Activated T-cell treated with anti-CD3 and anti-CD28 coated beads, Interleukin-2, amount 50 U/mL, for 72 hours (primary cell): ENCODE results near the gene GPR37L1. TPM values are rescaled to one million over a fixed set of nuclear protein-coding genes. Genes with fewer than 3 reads are reported as not detected.

Experiments used
- ATAC-seq, 2 donors: fragments of 150-1000 bp; cut with Tn5 transposase; replicated peaks in 1 of 2; 2 replicates each; pipeline ENCODE4 v1.10.0; 2021; ENCODE audit warnings: moderate library complexity in 2 of 2, mild to moderate bottlenecking in 1 of 2
- DNase-seq, 2 donors: peaks; one replicate each; pipeline ENCODE4 v3.0.0; 2021 to 2022; ENCODE audit warnings: mixed read lengths in 1 of 2
- H3K27ac Mint-ChIP-seq: one replicate; pipeline ENCODE4 v1.8.0; 2022; ENCODE audit warnings: mild to moderate bottlenecking, moderate library complexity, mixed read lengths
- H3K27me3 Mint-ChIP-seq: one replicate; pipeline ENCODE4 v1.8.0; 2022; ENCODE audit warnings: low read depth, mixed read lengths
- H3K36me3 Mint-ChIP-seq, 2 donors: one replicate each; pipeline ENCODE4 v1.8.0; 2022; ENCODE audit warnings: mixed read lengths in 2 of 2, mild to moderate bottlenecking in 1 of 2; ENCODE audit not compliant: insufficient read depth in 2 of 2
- H3K4me1 Mint-ChIP-seq: one replicate; pipeline ENCODE4 v1.8.0; 2022; ENCODE audit warnings: low read depth, mixed read lengths
- H3K4me3 Mint-ChIP-seq, 2 donors: one replicate each; pipeline ENCODE4 v1.8.0; 2022; ENCODE audit warnings: mild to moderate bottlenecking in 2 of 2, mixed read lengths in 2 of 2, moderate library complexity in 2 of 2
- H3K9me3 Mint-ChIP-seq, 2 donors: one replicate each; pipeline ENCODE4 v1.8.0; 2022; ENCODE audit warnings: mixed read lengths in 2 of 2
- total RNA-seq, 2 donors: library from RNA; stranded (reverse); gene quantifications; one replicate each; pipeline ENCODE4 v1.2.3, GENCODE V29; 2022

GPR37L1 gene
- total RNA-seq, 2 donors from 2014 or later = not detected

DNA sequence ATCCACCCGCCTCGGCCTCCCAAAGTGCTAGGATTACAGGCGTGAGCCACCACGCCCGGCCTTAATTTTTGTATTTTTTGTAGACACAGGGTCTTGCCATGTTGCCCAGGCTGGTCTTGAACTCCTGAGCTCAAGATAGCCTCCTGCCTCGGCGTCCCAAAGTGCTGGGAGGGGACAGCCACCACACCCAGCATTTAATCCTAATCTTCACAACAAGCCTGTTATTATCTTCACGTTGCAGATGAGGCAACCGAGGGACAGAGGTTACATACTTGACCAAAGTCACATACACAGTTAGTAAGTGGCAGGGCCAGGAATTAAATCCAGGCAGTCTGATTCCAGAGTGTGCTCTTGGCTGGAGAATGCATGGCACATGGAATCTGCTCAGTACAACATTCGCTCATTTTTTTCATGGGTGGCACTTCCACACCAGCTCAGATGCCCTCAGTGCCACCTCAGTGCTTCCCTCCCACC is 4.8 kb upstream of the GPR37L1 start:
- H3K27me3 Mint-ChIP-seq = no peaks in the 10 kb centered on the region
- H3K9me3 Mint-ChIP-seq = no peaks in the 10 kb centered on the region

DNA sequence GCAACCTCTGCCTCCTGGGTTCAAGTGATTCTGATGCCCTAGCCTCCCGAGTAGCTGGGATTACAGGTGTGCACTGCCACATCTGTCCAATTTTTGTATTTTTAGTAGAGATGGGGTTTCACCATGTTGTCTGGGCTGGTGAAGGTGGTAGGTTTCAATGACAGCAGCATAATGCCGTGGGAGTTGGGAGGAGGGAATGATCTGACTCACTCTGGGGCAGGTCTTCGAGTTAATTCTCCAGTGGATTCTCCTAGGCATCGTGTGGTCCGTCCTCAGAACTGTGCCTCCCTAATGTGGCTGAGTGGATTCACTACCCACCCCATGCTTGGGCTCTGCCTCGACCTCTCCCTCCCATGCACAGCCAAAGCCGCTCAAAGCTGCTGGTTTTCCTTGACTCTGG is 1.7 kb upstream of the GPR37L1 start:
- Mint-ChIP-seq H3K36me3 (no peaks in the 10 kb centered on the region), H3K4me1 (peaks cover 4% of the 10 kb centered on the region), H3K4me3 (no peak overlapping the region), H3K27me3 (peaks cover 6% of the 10 kb centered on the region), H3K27ac (no peak overlapping the region), H3K9me3 (no peaks in the 10 kb centered on the region)
- no peak for DNase-seq
- ATAC-seq = no peak

More for the DNA sequence above, 4.8 kb upstream of the GPR37L1 start:
- no peak for ATAC-seq
- Mint-ChIP-seq H3K4me1 (peaks cover 11% of the 10 kb centered on the region), H3K4me3 (no peak overlapping the region), H3K27ac (no peak overlapping the region), H3K36me3 (no peaks in the 10 kb centered on the region)
- no peak for DNase-seq

DNA sequence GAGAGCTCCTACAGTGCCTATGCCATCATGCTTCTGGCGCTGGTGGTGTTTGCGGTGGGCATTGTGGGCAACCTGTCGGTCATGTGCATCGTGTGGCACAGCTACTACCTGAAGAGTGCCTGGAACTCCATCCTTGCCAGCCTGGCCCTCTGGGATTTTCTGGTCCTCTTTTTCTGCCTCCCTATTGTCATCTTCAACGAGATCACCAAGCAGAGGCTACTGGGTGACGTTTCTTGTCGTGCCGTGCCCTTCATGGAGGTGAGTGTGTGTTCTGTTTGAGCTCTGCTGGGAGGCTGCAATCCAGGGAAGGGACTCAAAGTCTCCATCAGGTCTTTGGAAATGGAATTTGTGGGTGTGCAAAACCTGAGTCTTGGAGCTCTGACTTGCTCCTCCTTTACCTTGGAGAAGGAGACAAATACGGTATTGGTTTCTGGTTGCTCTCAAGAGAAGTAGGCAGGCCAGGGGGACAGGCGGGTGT is 658 bp downstream of the GPR37L1 start:
- Mint-ChIP-seq H3K27ac (no peak overlapping the region), H3K4me3 (no peak overlapping the region)

DNA sequence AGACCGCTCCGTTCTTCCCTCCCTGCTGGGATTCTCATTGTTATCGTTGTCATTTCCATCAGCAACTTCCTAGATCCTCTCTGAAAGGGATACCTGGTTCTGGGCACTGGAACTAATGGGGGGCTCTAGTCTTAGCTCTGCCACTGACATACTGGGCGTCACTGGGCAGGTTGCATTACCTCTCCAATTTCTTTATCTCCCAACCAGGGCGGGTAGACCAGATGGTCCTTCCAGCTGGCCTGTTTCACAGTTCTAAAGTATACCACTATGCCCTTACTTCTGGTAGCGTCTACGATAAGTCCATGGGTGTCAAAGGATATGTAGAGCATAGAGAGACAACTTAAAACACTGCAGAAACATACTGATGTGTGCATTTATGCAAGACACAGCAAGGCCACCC is 1.4 kb downstream of the GPR37L1 start:
- ATAC-seq (no peak), DNase-seq (no peak)
- Mint-ChIP-seq H3K4me1 (peaks cover 4% of the 10 kb centered on the region), H3K27ac (no peak overlapping the region), H3K36me3 (no peaks in the 10 kb centered on the region), H3K9me3 (no peaks in the 10 kb centered on the region), H3K4me3 (no peak overlapping the region), H3K27me3 (peaks cover 20% of the 10 kb centered on the region)

More for the DNA sequence above, 658 bp downstream of the GPR37L1 start:
- peaks cover 4% of the 10 kb centered on the region for H3K4me1 Mint-ChIP-seq
- peaks cover 20% of the 10 kb centered on the region for H3K27me3 Mint-ChIP-seq
- DNase-seq (no peak), ATAC-seq (no peak)
- H3K9me3 Mint-ChIP-seq = no peaks in the 10 kb centered on the region
- H3K36me3 Mint-ChIP-seq = no peaks in the 10 kb centered on the region

DNA sequence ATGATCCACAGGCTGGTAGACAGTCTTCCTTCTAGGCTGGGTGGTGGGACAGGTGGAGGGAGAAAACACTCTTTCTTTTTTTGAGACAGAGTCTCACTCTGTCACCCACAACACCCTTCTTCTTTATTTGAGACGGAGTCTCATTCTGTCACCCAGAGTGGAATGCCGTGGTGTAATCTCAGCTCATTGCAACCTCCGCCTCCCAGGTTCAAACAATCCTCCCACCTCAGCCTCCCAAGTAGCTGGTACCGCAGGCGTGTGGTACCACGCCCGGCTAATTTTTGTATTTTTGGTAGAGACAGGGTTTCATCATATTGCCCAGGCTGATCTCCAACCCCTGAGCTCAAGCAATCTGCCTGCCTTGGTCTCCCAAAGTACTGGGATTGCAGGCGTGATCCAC is 2.9 kb downstream of the GPR37L1 start:
- Mint-ChIP-seq H3K27me3 (peaks cover 20% of the 10 kb centered on the region), H3K9me3 (no peaks in the 10 kb centered on the region), H3K4me1 (peaks cover 4% of the 10 kb centered on the region), H3K4me3 (no peak overlapping the region), H3K27ac (no peak overlapping the region), H3K36me3 (no peaks in the 10 kb centered on the region)
- DNase-seq (no peak), ATAC-seq (no peak)

DNA sequence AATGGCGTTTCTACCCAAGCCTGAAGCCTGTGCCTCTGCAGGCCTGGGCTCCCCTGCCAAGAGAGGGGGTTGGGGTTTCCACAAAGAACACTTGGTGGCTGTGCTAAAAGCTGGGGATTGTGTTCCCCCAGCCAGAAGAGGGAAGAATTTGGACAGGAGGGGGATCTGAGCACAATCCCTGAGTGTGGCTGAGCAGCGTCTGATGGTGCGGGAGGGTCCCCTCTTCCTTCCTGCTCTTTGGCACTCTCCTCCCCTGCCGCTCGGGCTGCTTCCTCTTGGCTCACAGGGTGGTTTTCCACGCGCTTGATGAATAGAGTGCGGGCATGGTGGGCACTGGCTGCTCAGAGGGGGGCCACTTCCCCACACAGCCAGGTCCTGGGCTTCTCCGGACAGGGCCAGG is 3.7 kb downstream of the GPR37L1 start:
- no peak for ATAC-seq
- H3K4me3 Mint-ChIP-seq = no peak overlapping the region

DNA sequence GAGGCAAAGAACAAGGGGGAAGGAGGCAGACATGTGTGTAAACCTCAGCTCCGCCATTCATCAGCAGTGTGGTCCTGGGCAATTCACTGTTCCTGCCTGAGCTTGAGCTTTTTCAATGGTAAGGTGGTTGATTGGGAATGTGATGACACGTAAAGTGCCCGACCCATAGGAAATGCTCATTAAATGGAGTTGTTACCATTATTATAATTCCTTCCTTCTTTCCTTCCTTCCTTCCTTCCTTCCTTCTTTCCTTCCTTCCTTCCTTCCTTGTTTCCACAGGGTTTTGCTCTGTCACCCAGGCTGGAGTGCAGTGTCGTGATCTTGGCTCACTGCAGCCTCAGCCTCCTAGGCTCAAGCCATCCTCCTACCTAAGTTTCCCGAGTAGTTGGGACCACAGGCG is 4.3 kb downstream of the GPR37L1 start:
- no peaks in the 10 kb centered on the region for H3K4me1 Mint-ChIP-seq

More for the DNA sequence above, 3.7 kb downstream of the GPR37L1 start:
- no peak for DNase-seq
- Mint-ChIP-seq H3K36me3 (no peaks in the 10 kb centered on the region), H3K9me3 (no peaks in the 10 kb centered on the region), H3K4me1 (no peaks in the 10 kb centered on the region), H3K27ac (no peak overlapping the region), H3K27me3 (peaks cover 20% of the 10 kb centered on the region)

DNA sequence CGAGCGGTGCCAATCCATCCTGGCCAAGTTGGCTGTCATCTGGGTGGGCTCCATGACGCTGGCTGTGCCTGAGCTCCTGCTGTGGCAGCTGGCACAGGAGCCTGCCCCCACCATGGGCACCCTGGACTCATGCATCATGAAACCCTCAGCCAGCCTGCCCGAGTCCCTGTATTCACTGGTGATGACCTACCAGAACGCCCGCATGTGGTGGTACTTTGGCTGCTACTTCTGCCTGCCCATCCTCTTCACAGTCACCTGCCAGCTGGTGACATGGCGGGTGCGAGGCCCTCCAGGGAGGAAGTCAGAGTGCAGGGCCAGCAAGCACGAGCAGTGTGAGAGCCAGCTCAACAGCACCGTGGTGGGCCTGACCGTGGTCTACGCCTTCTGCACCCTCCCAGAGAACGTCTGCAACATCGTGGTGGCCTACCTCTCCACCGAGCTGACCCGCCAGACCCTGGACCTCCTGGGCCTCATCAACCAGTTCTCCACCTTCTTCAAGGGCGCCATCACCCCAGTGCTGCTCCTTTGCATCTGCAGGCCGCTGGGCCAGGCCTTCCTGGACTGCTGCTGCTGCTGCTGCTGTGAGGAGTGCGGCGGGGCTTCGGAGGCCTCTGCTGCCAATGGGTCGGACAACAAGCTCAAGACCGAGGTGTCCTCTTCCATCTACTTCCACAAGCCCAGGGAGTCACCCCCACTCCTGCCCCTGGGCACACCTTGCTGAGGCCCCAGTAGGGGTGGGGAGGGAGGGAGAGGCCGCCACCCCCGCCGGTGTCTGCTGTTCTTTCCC is 5.3 kb downstream of the GPR37L1 start:
- peak in 1 of 2 donors; percentile 24 for ATAC-seq
- Mint-ChIP-seq H3K27me3 (peaks cover 20% of the 10 kb centered on the region), H3K4me3 (no peak overlapping the region), H3K27ac (no peak overlapping the region), H3K4me1 (no peaks in the 10 kb centered on the region), H3K9me3 (no peaks in the 10 kb centered on the region), H3K36me3 (no peaks in the 10 kb centered on the region)
- no peak for DNase-seq

More for the DNA sequence above, 4.3 kb downstream of the GPR37L1 start:
- DNase-seq = no peak
- ATAC-seq = no peak
- Mint-ChIP-seq H3K4me3 (no peak overlapping the region), H3K36me3 (no peaks in the 10 kb centered on the region), H3K27me3 (peaks cover 20% of the 10 kb centered on the region), H3K9me3 (no peaks in the 10 kb centered on the region), H3K27ac (no peak overlapping the region)

DNA sequence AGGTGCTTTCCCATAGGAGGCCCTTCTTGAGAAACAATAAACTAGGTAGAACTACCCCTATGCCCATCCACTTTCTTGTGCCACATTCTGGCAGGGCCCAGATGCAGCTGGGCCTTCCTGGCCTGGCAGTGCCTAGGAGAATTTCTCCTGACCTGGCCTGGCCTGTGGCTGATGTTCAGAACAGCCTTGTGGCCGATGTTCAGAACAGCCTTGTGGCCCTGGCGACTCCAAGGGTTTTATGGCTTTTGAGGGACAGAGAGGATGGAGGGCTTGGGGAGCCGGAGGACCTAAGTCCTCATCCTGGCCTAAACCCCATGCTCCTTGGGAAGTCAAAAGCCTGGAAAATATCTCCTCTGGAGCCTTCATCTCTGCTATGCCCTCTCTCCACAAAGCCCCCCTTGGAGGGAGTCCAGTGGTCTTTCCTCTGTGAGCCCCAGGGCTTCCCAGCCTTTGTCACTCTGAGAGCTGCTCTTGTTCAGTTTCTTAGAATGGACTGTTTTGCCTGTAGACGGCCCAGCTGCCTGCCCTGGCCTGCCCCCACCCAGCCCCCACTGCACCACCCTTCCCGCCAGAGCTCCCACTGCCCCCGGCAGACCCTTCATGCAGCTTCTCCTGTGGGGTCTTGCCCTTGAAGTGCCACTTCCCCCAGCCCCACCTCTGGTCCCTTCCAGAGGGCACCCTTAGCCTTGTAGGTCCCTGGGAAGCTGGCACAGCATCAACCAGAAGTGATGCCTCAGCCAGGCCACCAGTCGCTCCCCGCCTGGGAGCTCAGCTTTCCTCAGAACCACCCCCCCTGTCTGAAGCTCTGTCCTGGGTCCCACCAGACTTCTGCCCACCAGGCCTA is 7.0 kb downstream of the GPR37L1 start:
- DNase-seq (no peak), ATAC-seq (no peak)
- Mint-ChIP-seq H3K27ac (no peak overlapping the region), H3K4me3 (no peak overlapping the region), H3K36me3 (no peaks in the 10 kb centered on the region), H3K4me1 (no peaks in the 10 kb centered on the region), H3K9me3 (no peaks in the 10 kb centered on the region), H3K27me3 (peaks cover 20% of the 10 kb centered on the region)

DNA sequence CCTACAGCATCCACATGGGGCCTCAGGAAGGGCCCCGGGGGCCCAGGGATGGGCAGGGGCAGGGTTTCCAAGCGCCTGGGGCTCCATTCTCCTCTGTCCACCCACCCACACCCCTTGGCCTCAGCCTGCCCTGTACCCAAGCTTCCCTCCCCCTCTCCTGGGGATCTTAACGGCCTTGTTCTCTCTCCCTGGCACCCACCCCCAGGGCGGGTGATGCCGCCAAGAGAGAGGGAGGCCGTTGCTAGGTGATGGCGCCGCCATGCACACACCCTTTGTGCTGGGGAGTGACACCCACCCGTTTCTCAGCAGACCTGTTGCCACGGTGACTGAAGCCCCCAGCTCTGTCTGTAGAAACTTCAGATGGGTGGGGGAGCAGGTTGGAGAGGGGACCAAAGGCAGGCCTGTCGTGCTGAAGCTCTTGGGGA is 7.6 kb downstream of the GPR37L1 start:
- ATAC-seq (no peak), DNase-seq (no peak)
- H3K4me3 Mint-ChIP-seq = no peak overlapping the region
- peaks cover 20% of the 10 kb centered on the region for H3K27me3 Mint-ChIP-seq
- no peaks in the 10 kb centered on the region for H3K9me3 Mint-ChIP-seq
- no peaks in the 10 kb centered on the region for H3K4me1 Mint-ChIP-seq
- no peak overlapping the region for H3K27ac Mint-ChIP-seq
- peaks cover 0 to 2% of the 10 kb centered on the region in 2 donors for H3K36me3 Mint-ChIP-seq

DNA sequence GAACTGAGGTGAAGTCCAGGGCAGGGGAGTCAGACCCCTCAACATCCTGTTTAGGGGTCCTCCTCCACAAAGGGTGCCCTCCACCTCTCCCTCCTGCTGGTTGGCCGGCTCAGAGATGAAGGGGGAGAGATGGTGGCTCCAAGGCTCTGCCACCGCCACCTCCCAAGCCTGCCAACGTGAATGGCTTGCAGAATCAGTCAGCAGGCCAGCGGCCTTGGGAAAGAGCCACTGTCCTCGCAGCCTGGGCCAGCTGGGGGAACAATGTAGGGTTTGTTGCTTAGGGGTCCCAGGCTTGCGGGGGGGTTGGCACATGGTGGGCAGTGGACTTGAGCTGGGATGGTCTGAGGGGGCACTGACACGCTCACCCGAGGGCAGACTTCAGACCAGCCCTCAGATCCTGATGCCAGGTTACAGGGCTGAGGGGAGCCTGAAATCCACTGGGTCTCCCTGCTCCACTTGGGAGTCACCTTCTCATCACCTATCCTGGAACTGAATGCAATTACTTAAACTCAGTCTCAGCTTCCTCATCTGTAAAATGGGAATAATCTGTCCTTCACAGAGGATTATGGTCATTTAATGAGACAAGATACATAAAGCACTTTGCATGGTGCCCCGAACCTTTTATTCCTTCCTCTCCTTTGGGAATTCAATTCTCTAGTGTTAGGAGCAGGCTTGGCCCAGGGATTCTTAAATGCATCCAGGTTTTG is 8.3 kb downstream of the GPR37L1 start:
- Mint-ChIP-seq H3K4me3 (no peak overlapping the region), H3K9me3 (no peaks in the 10 kb centered on the region), H3K27ac (no peak overlapping the region), H3K4me1 (no peaks in the 10 kb centered on the region), H3K27me3 (peaks cover 15% of the 10 kb centered on the region), H3K36me3 (peaks cover 0 to 2% of the 10 kb centered on the region in 2 donors)
- no peak for DNase-seq
- no peak for ATAC-seq

DNA sequence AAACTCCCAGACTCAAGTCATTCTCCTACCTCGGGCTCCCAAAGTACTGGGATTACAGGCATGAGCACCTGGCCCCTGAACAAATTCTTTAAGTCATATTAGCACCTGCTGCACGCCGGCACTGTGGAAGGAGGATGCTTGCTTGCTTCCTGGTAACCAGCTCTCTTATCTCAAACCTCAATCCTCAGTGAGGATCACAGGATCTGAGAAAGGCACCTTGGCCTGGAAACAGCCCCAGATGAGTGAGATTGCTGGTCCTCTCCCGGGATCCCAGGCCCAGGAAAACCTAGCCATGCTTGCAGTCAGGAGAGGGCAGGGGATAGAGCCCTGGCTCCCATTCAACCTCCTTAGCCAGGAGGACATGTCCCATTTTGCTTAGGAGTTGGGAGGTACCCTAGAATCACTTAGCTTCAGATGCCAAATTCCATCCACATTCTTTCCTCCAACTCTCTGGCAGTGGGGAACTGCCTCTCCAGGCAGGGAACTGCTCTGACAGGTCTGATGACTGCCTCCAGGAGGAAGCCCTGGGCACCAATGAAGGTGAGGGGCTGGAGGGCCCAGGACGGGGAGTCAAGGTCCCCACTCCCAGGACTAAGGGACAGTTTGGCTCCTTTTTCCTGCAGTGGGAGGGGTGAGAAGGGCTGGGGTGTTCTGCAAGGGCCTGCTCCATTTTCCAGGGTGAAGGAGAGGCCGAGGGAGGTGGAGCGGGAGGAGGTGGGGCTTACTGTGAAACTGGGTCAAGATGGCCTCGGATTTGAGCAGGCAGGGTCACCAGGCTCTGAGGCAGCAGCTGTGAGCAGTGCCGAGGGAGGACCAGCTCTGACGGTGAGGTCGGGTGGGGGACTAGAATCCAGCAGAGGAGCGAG is 9.5 kb downstream of the GPR37L1 start:
- peaks cover 0 to 2% of the 10 kb centered on the region in 2 donors for H3K36me3 Mint-ChIP-seq
- no peaks in the 10 kb centered on the region for H3K4me1 Mint-ChIP-seq
- no peak for ATAC-seq
- no peak overlapping the region for H3K27ac Mint-ChIP-seq
- no peaks in the 10 kb centered on the region for H3K9me3 Mint-ChIP-seq
- DNase-seq = no peak
- no peak overlapping the region for H3K4me3 Mint-ChIP-seq
- peaks cover 6% of the 10 kb centered on the region for H3K27me3 Mint-ChIP-seq
